Activated CD4-positive, CD25-positive, alpha-beta regulatory T cell treated with anti-CD3 and anti-CD28 coated beads, Interleukin-2, amount 50 U/mL, for 72 hours (primary cell): ENCODE results near the gene RBM17.
"Not testable (repeated sequence)": the region's sequence is repeated elsewhere in the genome, so short reads cannot be mapped to it uniquely, and the experiment has no call there.

Source experiments
- DNase-seq: peaks from one replicate; pipeline ENCODE4 v3.0.0; 2021

The RBM17 gene

GRCh38 chr10:6163364-6164270 is 74.8 kb downstream of the RBM17 start:
- peak; percentile 96 for DNase-seq

GRCh38 chr10:6164271-6165095 is 75.6 kb downstream of the RBM17 start:
- DNase-seq = no peak

- no peak for DNase-seq
Measured at GRCh38 chr10:6165221-6165725, 76.4 kb downstream of the RBM17 start.

- not testable (repeated sequence) for DNase-seq
Measured at GRCh38 chr10:6165933-6166332, 77.1 kb downstream of the RBM17 start.
